Measurements from ENCODE around the gene TPK1. TPM values are rescaled to one million over a fixed set of nuclear protein-coding genes. Genes with fewer than 3 reads are reported as not detected.

Gene TPK1
- total and polyA plus RNA-seq, 2 of the 13 experiments (the other 11 are each of a cell fraction or from before 2014, with no cell fraction given), result 1.0 to 1.2 TPM

DNA sequence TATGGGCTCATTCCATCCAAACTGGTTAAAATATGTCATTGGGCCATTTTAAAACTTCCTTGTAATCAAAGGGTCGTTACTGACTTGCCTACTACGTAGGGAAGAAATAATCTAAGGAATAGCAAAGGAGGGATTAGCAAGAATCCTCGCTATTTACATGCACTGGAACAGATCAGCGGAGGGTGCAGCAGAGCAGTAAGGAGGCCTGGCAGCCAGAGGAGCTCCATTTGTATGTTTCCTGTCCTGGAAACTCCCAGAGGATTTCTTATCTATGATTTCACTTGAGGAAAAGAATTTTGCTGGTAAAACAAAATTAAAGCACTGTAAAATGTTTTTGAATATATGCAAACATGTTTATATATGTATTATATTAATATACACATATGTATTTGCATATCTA lies 107.3 kb downstream of the TPK1 start:
- no peak overlapping the region for H3K27ac ChIP-seq (ENCODE audit: extremely low read length, insufficient read depth, low read length)
- in situ Hi-C loops (cut with HindIII; ENCODE audit: extremely low pct_ligation_motif_present, low pct_unique_long_range_greater_than_20kb) (no loop called here), intact Hi-C loops (cut with micrococcal nuclease; ENCODE audit: unreplicated experiment) (no loop called here)
- no peaks in the 10 kb centered on the region for H3K27me3 ChIP-seq (ENCODE audit: control insufficient read depth in 1 of 2, insufficient read depth in 2 of 2, low read length in 2 of 2)
- no peak overlapping the region for H3K4me2 ChIP-seq (ENCODE audit: low read depth, low read length)
- 3% methylated on average over 4 of the region's 4 CpGs for WGBS (ENCODE audit: low lambda C conversion rate)
- no peaks in the 10 kb centered on the region for H4K20me1 ChIP-seq (ENCODE audit: insufficient read depth, low read length)
- ChIA-PET POLR2A (no interaction called here), CTCF (ENCODE audit: low intra/inter-chr PET ratio, low total read pairs) (no interaction called here)
- H3K79me2 ChIP-seq (ENCODE audit: insufficient read depth, low read length), result no peaks in the 10 kb centered on the region
- H3K36me3 ChIP-seq (replicated peaks in 1 of 2; ENCODE audit: control insufficient read depth in 1 of 2, insufficient read depth in 2 of 2, low read length in 2 of 2), result no peaks in the 10 kb centered on the region
- ATAC-seq (no peak), DNase-seq (ENCODE audit: low spot score) (no peak), FAIRE-seq (no peak)
- no peak overlapping the region for H2AFZ ChIP-seq (ENCODE audit: low read length)
- H3K4me3 ChIP-seq (replicated peaks in 1 of 3; ENCODE audit: insufficient read depth in 1 of 3, low read depth in 2 of 3, low read length in 3 of 3), result no peak overlapping the region
- H3K4me1 ChIP-seq (ENCODE audit: insufficient read depth, low read length), result no peaks in the 10 kb centered on the region
- peaks cover 4% of the 10 kb centered on the region for H3K9me3 ChIP-seq (ENCODE audit: low read length)
- H3K9ac ChIP-seq (ENCODE audit: insufficient read depth, low read depth, low read length), result no peak overlapping the region
- BruUV-seq (replicated peaks), result no TSS peak
- TF ChIP-seq, protein P1, sequence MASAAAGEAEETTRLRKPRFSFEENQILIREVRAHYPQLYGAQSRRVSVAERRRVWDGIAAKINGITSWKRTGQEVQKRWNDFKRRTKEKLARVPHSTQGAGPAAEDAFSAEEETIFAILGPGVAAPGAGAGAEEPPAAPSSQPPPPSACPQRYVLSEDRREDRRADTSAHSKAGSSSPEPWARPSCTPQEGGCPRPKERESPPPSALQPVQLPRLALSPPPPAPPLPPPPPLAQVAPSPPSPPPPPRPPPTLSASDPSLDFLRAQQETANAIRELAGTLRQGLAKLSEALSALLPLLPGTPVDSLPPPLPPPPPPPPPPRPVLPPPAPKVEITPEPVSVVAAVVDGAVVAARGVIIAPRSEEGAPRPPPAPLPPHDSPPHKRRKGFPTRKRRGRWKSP (CRISPR knock-in tag; IDR thresholded peaks at IDR 0.05), result no peak
- TF ChIP-seq HHEX (CRISPR knock-in tag; IDR thresholded peaks at IDR 0.05) (no peak), MBD4 (IDR thresholded peaks at IDR 0.05; ENCODE audit: borderline replicate concordance, low read length) (no peak), HNF4A (CRISPR knock-in tag; IDR thresholded peaks at IDR 0.05) (no peak), SMAD3 (CRISPR knock-in tag; IDR thresholded peaks at IDR 0.05) (no peak), PCBP2 (optimal IDR thresholded peaks at IDR 0.05; ENCODE audit: low read depth, low read length, poor library complexity, severe bottlenecking) (no peak), YEATS4 (CRISPR knock-in tag; IDR thresholded peaks at IDR 0.05; ENCODE audit: borderline replicate concordance) (no peak), ZNF660 (CRISPR knock-in tag; IDR thresholded peaks at IDR 0.05; ENCODE audit: borderline replicate concordance, low read depth) (no peak), CBX5 (CRISPR knock-in tag; IDR thresholded peaks at IDR 0.05; ENCODE audit: borderline replicate concordance) (no peak), PHF8 (CRISPR knock-in tag; IDR thresholded peaks at IDR 0.05) (no peak), WIZ (CRISPR knock-in tag; IDR thresholded peaks at IDR 0.05) (no peak)
- TF ChIP-seq, protein P2, sequence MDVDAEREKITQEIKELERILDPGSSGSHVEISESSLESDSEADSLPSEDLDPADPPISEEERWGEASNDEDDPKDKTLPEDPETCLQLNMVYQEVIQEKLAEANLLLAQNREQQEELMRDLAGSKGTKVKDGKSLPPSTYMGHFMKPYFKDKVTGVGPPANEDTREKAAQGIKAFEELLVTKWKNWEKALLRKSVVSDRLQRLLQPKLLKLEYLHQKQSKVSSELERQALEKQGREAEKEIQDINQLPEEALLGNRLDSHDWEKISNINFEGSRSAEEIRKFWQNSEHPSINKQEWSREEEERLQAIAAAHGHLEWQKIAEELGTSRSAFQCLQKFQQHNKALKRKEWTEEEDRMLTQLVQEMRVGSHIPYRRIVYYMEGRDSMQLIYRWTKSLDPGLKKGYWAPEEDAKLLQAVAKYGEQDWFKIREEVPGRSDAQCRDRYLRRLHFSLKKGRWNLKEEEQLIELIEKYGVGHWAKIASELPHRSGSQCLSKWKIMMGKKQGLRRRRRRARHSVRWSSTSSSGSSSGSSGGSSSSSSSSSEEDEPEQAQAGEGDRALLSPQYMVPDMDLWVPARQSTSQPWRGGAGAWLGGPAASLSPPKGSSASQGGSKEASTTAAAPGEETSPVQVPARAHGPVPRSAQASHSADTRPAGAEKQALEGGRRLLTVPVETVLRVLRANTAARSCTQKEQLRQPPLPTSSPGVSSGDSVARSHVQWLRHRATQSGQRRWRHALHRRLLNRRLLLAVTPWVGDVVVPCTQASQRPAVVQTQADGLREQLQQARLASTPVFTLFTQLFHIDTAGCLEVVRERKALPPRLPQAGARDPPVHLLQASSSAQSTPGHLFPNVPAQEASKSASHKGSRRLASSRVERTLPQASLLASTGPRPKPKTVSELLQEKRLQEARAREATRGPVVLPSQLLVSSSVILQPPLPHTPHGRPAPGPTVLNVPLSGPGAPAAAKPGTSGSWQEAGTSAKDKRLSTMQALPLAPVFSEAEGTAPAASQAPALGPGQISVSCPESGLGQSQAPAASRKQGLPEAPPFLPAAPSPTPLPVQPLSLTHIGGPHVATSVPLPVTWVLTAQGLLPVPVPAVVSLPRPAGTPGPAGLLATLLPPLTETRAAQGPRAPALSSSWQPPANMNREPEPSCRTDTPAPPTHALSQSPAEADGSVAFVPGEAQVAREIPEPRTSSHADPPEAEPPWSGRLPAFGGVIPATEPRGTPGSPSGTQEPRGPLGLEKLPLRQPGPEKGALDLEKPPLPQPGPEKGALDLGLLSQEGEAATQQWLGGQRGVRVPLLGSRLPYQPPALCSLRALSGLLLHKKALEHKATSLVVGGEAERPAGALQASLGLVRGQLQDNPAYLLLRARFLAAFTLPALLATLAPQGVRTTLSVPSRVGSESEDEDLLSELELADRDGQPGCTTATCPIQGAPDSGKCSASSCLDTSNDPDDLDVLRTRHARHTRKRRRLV (CRISPR knock-in tag; IDR thresholded peaks at IDR 0.05), result no peak
- TF ChIP-seq, protein P3, sequence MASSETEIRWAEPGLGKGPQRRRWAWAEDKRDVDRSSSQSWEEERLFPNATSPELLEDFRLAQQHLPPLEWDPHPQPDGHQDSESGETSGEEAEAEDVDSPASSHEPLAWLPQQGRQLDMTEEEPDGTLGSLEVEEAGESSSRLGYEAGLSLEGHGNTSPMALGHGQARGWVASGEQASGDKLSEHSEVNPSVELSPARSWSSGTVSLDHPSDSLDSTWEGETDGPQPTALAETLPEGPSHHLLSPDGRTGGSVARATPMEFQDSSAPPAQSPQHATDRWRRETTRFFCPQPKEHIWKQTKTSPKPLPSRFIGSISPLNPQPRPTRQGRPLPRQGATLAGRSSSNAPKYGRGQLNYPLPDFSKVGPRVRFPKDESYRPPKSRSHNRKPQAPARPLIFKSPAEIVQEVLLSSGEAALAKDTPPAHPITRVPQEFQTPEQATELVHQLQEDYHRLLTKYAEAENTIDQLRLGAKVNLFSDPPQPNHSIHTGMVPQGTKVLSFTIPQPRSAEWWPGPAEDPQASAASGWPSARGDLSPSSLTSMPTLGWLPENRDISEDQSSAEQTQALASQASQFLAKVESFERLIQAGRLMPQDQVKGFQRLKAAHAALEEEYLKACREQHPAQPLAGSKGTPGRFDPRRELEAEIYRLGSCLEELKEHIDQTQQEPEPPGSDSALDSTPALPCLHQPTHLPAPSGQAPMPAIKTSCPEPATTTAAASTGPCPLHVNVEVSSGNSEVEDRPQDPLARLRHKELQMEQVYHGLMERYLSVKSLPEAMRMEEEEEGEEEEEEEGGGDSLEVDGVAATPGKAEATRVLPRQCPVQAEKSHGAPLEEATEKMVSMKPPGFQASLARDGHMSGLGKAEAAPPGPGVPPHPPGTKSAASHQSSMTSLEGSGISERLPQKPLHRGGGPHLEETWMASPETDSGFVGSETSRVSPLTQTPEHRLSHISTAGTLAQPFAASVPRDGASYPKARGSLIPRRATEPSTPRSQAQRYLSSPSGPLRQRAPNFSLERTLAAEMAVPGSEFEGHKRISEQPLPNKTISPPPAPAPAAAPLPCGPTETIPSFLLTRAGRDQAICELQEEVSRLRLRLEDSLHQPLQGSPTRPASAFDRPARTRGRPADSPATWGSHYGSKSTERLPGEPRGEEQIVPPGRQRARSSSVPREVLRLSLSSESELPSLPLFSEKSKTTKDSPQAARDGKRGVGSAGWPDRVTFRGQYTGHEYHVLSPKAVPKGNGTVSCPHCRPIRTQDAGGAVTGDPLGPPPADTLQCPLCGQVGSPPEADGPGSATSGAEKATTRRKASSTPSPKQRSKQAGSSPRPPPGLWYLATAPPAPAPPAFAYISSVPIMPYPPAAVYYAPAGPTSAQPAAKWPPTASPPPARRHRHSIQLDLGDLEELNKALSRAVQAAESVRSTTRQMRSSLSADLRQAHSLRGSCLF (CRISPR knock-in tag; IDR thresholded peaks at IDR 0.05; ENCODE audit: borderline replicate concordance), result no peak
- TF ChIP-seq, protein P4, sequence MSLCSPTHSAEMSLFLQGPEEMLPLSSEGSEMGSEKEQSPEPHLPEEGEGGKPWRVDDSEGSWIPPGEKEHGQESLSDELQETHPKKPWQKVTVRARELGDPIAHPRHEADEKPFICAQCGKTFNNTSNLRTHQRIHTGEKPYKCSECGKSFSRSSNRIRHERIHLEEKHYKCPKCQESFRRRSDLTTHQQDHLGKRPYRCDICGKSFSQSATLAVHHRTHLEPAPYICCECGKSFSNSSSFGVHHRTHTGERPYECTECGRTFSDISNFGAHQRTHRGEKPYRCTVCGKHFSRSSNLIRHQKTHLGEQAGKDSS (CRISPR knock-in tag; IDR thresholded peaks at IDR 0.05; ENCODE audit: borderline replicate concordance, low read depth), result no peak

All from HepG2 (cell line).